Activated T-cell treated with anti-CD3 and anti-CD28 coated beads for 48 hours (primary cell): ENCODE results near the gene ZNF568.

Experiments used
- DNase-seq: peaks from one replicate; pipeline ENCODE4 v3.0.0-alpha.2; 2020; ENCODE audit warnings: low read depth

Gene ZNF568

GRCh38 chr19:36999313-36999712 lies 83.2 kb downstream of the ZNF568 start:
- DNase-seq: no peak

DNA sequence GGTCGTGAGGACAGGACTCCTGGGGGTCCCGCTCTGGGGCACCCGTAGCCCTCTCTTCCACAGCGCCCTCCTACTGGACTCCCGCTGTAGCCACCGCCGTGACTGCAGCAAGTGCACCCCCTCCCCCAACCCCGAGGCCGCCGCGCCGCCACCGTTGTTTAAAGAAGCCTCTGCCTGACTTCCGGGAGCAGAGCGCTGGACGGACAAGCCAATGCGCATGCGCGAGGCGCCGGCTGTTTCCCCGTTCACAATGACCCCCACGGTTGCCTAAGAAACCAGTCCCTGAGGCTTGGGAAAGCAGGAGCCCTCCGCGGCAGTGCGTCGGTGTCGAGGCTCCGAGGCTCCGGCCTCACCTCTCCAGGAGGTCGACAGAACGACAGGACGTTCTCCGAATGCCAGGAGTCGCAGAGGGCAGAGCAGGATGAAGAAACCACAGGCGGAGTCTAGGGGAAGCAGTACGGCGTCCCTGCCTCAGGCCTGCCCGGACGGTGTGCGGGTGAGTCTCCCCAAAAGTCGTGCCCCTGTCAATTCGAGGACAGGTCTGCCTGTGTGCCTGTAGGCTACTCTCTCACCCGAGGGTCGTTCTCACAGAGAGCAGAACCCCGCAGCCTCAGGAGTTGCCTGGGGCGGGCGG lies 91.6 kb downstream of the ZNF568 start:
- DNase-seq: peak; percentile 27

GRCh38 chr19:37009871-37010270 lies 93.7 kb downstream of the ZNF568 start:
- DNase-seq: no peak

- DNase-seq: no peak
Observed at GRCh38 chr19:37012093-37012745, 96.1 kb downstream of the ZNF568 start.

- DNase-seq: no peak
Observed at GRCh38 chr19:37014456-37014855, 98.3 kb downstream of the ZNF568 start.

- no peak for DNase-seq
Observed at GRCh38 chr19:37045140-37045539, 129.0 kb downstream of the ZNF568 start.
